Stimulated activated CD4-positive, alpha-beta T cell treated with anti-CD3 and anti-CD28 coated beads, Interleukin-2, amount 100 ng/mL, for 24 hours (primary cell): ENCODE data around the gene PTPN14.
A peak's percentile ranks its signal among the peaks of the same experiment; 100 is the strongest.

ENCODE experiments used
- DNase-seq, 2 donors: peaks; one replicate each; pipeline ENCODE4 v3.0.0-alpha.2; 2020

The PTPN14 gene

GRCh38 chr1:214473862-214474261 lies 77.5 kb downstream of the PTPN14 start:
- DNase-seq: no peak

DNA sequence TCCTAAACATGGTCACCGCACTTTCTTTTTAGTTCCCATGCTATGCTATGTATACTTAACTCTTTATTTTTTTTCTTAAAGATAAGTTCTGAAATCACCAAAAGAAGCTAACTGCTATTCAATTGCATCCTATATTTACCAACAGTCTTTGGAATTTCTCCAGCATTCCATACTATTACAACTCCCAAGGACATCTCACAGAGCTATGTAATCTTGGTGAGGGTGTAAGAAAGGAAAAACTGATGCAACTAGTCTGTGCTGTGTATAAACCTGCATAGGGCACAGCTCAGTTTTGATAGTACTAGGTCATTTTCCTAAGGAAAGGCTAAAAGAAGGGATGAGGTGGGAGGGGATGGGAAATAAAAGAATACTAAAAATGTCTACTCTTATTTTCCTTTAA lies 78.0 kb downstream of the PTPN14 start:
- no peak for DNase-seq

GRCh38 chr1:214472364-214472763 lies 79.0 kb downstream of the PTPN14 start:
- DNase-seq: no peak

DNA sequence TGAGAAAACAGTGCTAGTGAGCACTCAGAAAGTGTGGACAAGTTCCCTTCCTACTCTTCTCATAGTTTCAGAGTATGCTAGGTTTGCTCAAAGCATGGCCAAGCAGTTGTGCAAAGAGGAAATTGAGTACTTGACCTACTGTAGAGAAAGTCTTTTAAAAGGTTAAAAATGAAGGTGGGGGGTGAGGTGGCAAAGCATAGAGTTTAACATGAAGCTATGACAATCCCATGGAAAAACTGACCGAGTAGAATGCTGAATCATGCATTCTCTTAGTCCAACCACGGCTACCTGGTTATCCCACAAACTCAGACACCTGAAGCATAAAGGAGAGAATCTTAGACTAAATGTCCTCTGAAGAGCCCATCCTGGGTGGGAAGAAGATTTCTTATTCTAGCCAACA lies 79.9 kb downstream of the PTPN14 start:
- no peak for DNase-seq

DNA sequence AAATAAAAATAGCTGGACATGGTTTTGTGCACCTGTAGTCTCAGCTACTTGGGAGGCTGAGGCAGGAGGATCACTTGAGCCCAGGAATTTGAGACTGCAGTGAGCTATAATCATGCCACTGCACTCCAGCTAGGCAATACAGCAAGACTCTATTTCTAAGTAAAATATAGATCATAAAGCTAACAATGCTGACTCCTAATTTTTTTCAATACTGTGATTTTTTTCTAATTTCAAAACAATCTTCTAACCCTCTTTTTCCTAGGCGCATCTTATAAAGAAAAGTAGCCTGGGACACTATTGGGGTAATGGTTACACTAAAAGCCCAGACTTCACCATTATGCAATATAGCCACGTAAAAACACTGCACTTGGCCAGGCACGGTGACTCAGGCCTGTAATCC lies 81.3 kb downstream of the PTPN14 start:
- DNase-seq: no peak

DNA sequence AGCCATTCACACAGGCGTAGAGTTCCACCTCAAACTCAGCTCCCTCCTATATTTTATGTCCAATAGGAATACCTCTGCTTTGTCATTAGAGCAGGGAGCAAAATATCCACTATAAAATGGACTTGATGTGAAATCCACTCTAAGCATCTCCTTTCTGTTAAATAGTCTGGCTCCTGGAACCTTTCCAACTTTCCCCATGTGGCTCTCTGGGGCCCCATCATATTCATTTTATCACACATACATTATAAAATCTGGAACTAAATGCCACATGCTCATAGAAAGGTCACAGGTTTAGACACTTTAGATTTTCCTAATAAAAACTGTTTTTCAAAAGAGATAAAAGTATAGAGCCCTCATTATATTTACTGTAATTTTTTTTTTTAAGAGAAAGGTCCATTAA lies 82.1 kb downstream of the PTPN14 start:
- no peak for DNase-seq

- no peak for DNase-seq
These were observed 84.3 kb downstream of the PTPN14 start for GRCh38 chr1:214467078-214467585.

DNA sequence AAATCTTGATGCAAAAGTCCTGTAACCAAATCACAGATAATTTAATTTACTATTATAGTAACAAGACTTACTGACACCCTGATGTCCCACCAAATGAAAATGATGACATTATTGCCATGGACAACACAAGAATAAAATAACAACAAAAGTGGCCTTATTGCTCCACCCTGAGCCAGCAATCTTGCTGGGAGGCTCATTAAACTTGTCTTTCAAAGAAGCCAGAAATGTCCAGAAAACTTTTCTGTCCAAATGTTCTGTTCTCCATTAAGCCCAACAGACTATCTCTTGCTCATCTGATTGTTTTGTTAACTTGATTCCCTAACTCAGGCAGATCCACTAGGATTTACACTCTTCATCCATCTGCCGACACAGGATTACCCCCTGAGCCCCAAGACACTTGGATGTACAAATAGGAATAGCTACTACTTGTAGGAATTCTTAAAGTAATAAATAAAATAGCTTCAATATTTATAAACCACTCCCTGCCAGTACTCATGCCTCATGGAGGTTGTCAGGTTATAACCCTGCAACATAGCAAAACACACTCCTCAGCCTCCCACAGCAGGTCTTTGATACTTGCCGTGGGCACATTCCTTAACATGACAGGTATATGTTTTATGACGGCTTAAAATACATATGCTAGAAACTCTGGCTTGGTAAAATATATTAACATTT lies 84.9 kb downstream of the PTPN14 start:
- DNase-seq: no peak

GRCh38 chr1:214464445-214465287 lies 86.7 kb downstream of the PTPN14 start:
- no peak for DNase-seq

GRCh38 chr1:214463596-214463995 lies 87.8 kb downstream of the PTPN14 start:
- DNase-seq: no peak

DNA sequence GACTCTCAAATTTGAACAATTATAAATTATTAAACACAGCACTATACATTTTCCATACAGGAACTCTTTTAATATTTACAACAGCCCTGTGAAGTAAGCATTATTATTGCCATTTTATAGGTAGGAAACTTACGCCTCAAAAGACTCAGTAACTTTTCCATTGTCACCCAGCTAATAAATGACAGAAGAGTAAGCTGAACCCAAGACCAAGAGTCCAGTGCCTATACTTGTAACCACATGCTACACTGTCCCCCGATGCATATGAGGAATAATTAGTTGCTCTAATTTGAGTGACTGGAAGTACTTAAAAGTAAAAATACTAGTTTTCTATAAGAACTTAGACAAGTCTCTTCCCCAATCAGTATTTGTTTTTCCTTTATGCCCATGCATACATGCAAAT lies 88.5 kb downstream of the PTPN14 start:
- no peak for DNase-seq

DNA sequence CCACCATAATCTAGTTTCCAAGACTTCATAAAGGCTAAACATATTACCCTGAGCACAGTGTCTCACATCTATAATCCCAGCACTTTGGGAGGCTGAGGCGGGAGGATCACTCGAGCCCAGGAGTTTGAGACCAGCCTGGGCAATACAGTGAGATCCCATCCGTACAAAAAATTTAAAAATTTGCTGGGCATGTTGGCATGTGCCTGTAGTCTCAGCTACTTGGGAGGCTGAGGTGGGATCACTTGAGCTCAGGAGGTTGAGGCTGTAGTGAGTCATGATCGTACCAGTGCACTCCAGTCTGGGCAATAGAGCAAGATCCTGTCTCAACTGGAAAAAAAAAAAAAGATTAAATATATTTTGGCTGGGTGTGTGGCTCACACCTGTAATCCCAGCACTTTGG lies 90.1 kb downstream of the PTPN14 start:
- no peak for DNase-seq

GRCh38 chr1:214460304-214460916 lies 91.0 kb downstream of the PTPN14 start:
- no peak for DNase-seq

DNA sequence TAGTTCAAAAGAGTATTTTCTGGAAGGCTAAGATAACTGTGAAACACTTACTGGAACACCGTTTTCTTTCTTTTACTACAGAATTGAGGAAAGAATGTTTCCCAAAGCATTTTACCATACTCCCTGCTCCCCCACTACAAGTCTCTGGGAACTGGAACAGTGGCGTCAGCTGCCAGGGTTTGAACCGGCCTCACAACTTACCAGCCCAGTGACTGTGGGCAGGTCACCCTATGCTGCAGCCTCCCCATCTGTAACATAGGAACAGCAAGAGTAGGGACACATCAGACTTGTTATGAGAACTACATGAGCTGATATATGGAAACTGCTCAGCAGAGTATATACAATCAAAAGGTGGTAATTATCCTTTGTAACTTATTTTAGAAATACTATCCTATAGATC lies 91.5 kb downstream of the PTPN14 start:
- no peak for DNase-seq

DNA sequence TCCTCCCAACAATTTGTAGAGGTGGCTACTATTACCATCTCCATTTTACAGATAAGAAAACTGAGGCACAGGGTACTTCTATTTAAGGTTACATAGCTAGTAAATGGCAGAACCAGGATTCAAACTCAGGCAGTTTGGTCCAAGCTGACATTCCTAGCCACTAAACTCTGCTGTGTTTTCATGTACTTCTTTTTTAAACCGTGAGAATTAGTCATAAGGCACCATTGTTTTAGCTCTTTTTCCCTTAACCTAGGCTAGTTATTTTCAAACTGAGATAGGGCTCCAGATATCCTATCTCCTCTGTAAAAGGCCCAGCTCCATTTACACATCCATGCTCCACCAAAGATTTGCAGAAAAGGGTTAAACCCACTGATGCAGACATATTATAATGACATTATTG lies 92.9 kb downstream of the PTPN14 start:
- DNase-seq: no peak

DNA sequence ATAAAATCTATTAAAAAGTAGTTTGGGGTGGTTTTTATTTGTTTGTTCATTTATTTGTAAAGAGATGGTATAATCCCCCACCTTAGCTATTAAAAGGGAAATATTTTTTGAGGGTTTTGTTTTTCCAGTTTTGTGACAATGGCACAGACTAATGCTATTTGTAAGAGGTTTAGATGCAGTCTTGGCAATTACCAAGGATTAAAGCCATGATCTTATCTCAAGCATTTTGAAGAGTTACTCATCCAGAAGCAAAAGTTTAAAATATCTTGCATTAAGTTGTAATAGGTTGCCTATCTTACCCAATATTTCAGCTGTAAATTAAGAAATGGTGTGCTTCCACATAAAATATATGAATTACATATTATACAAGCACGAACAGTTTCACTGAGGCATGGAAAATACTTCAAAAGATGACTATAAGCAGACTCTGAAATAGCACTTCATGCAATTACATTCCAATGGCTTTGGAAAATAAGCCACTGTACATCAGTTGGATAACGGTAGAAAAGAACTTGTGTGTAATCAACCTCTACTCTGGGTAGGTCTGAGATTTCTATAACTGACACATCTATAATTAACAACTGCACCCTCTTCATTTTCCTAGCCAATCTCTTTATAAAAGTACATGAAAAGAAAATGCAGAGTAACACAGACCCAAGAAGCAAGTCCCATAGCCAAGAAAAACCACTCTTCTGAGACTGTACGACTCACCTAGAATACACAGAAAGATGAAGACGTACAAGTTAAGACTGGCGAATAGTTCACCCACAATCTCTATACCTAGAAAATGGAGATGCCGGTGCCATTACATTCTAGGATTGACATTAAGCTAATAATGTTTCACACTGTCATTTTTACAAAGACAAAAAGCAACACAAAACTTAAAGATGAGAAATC lies 95.2 kb downstream of the PTPN14 start:
- no peak for DNase-seq

DNA sequence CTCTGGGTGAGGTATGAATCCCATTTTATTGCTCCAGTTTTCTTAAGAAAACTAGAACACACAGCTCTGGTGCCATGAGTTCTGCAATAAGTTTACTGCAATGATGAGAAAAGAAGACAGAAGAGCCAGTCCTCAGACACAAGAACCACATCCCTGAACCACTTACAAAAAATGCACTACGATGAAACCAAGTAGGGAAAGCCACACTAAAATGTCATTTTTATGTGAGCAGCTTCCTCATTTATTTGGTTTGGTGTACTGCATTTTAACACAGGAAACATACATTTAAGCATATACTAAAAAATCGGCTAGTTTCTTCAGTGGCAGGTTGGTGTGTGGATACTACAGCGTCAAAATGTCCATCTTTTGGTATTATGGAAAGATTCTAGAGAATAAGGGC lies 95.9 kb downstream of the PTPN14 start:
- DNase-seq: no peak

GRCh38 chr1:214454569-214455396 lies 96.6 kb downstream of the PTPN14 start:
- DNase-seq: no peak

GRCh38 chr1:214453109-214453722 lies 98.2 kb downstream of the PTPN14 start:
- DNase-seq: no peak

- DNase-seq: no peak
These were observed 99.1 kb downstream of the PTPN14 start for GRCh38 chr1:214452152-214452784.

DNA sequence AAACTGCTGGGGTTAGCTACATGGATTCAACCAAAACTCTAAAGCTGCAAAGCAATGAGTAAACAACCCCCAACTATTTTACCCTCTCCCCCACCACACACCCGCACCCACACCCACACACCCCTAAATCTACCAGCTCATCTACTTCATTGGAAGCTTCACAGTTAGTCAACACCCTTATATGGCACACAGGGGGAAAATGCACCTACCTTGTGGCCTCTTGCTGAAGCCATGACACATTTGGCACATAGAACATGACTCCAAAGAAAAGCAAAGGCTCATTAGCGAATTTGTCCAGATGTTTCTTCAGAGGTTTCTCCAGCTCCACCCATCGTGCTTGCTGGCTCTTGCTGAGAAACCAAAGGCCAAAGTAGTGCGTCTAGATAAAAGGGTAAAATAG lies 99.8 kb downstream of the PTPN14 start:
- DNase-seq: peak in 1 of 2 donors; percentile 27
